Fibroblast of skin of left quadriceps (primary cell): ENCODE results near the gene PRAMEF13.
"Not testable (repeated sequence)": the region's sequence is repeated elsewhere in the genome, so short reads cannot be mapped to it uniquely, and the experiment has no call there.

Source experiments
- DNase-seq, 2 experiments: peaks; one replicate each; pipeline ENCODE4 v3.0.0-alpha.2; 2013; ENCODE audit warnings: low read depth in 2 of 2

The PRAMEF13 gene

GRCh38 chr1:13201309-13201708 lies at the start of gene PRAMEF13:
Gene PRAMEF13, minus strand, starts transcription at chr1:13201409. Its CDS starts 1,820 bp downstream, at chr1:13199589.
- DNase-seq: not testable (repeated sequence)

- DNase-seq: not testable (repeated sequence)
Observed at GRCh38 chr1:13247122-13247521, 45.9 kb upstream of the PRAMEF13 start.

GRCh38 chr1:13246554-13246871 lies 45.3 kb upstream of the PRAMEF13 start:
- DNase-seq: not testable (repeated sequence)

- not testable (repeated sequence) for DNase-seq
Observed at GRCh38 chr1:13245841-13246553, 44.8 kb upstream of the PRAMEF13 start.

- DNase-seq: not testable (repeated sequence)
Observed at GRCh38 chr1:13243536-13244263, 42.5 kb upstream of the PRAMEF13 start.

- not testable (repeated sequence) for DNase-seq
Observed at GRCh38 chr1:13239633-13240032, 38.4 kb upstream of the PRAMEF13 start.

GRCh38 chr1:13237572-13237971 lies 36.4 kb upstream of the PRAMEF13 start:
- not testable (repeated sequence) for DNase-seq

GRCh38 chr1:13234057-13234456 lies 32.8 kb upstream of the PRAMEF13 start:
- not testable (repeated sequence) for DNase-seq

- DNase-seq: not testable (repeated sequence)
Observed at GRCh38 chr1:13232056-13232455, 30.8 kb upstream of the PRAMEF13 start.

GRCh38 chr1:13231061-13231750 lies 30.0 kb upstream of the PRAMEF13 start:
- DNase-seq: not testable (repeated sequence)

GRCh38 chr1:13230601-13231000 lies 29.4 kb upstream of the PRAMEF13 start:
- not testable (repeated sequence) for DNase-seq

- DNase-seq: not testable (repeated sequence)
Observed at GRCh38 chr1:13230096-13230495, 28.9 kb upstream of the PRAMEF13 start.

- no peak for DNase-seq
Observed at GRCh38 chr1:13228343-13228781, 27.2 kb upstream of the PRAMEF13 start.

- DNase-seq: not testable (repeated sequence)
Observed at GRCh38 chr1:13227271-13228055, 26.3 kb upstream of the PRAMEF13 start.

- not testable (repeated sequence) for DNase-seq
Observed at GRCh38 chr1:13225675-13226204, 24.5 kb upstream of the PRAMEF13 start, which contains the start of gene PRAMEF18. Gene PRAMEF18, minus strand, starts transcription at chr1:13226154. Its CDS starts 48 bp downstream, at chr1:13226106.

- DNase-seq: no peak
Observed at GRCh38 chr1:13224480-13225060, 23.4 kb upstream of the PRAMEF13 start.

GRCh38 chr1:13222788-13223187 lies 21.6 kb upstream of the PRAMEF13 start:
- not testable (repeated sequence) for DNase-seq

- not testable (repeated sequence) for DNase-seq
Observed at GRCh38 chr1:13219203-13219602, 18.0 kb upstream of the PRAMEF13 start.

- not testable (repeated sequence) for DNase-seq
Observed at GRCh38 chr1:13216619-13217018, 15.4 kb upstream of the PRAMEF13 start.

GRCh38 chr1:13208712-13209111 lies 7.5 kb upstream of the PRAMEF13 start:
- DNase-seq: not testable (repeated sequence)

- DNase-seq: not testable (repeated sequence)
Observed at GRCh38 chr1:13171548-13171947, 29.7 kb downstream of the PRAMEF13 start, which contains the start of gene PRAMEF9. Gene PRAMEF9, plus strand, starts transcription at chr1:13171848. Its CDS starts 3,433 bp downstream, at chr1:13175281.
